Activated CD4-positive, alpha-beta T cell treated with anti-CD3 and anti-CD28 coated beads for 48 hours (primary cell): ENCODE measurements around the gene TMEM198.

ENCODE experiments used
- DNase-seq: peaks from one replicate; pipeline ENCODE4 v3.0.0-alpha.2; 2020

The TMEM198 gene

DNA sequence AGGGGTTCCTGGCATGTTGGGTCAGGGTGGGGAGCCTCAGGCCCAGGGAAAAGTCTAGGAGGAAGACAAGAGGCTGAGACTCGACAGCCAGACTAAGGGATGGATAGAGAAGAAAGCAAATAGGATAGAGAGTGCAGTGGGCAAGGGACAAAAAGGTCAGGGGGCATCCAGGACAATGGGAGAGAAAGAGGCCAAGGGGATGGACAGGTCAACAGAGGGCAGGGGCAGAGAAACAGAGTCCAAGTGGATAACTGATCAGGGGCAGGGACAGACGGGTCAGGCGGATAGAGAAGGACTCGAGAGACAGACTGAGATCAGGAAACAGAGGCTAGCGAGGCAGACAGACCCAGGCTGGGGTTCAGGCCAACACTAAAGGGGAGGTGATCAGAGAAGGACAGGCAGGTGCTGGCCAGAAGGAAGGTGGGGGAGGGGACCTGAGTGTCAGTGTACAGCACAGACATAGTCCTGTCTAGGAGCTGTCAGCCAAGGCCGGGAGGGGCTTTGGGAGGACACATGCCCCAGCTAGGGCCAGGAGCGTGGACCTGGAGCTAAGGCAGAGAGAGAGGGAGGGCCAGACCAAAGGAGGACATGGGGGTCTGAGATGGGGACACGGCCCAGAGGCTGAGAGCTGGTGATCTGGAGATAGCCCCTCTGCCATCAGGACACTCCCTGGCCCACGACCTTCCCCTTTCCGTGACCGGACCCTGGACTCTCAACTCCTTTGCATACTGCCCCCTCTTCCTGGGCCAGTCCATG, 17.3 kb upstream of the TMEM198 start:
- DNase-seq = no peak

DNA sequence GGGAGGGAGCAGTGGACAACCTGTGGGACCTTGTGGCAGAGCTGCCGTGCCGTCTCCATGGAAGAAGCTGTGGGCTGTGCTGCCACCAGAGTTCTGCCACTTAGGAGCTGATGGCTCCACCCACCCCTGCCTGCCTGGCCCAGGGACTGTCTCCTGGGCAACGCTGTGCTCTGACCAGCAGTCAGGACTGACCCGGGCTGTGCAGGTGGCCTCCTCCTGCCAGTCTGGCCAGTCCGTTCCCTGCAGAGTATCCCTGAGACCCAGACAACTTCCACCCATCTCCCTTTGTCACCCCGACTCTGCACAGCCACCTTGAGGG, 16.8 kb upstream of the TMEM198 start:
- DNase-seq = no peak

DNA sequence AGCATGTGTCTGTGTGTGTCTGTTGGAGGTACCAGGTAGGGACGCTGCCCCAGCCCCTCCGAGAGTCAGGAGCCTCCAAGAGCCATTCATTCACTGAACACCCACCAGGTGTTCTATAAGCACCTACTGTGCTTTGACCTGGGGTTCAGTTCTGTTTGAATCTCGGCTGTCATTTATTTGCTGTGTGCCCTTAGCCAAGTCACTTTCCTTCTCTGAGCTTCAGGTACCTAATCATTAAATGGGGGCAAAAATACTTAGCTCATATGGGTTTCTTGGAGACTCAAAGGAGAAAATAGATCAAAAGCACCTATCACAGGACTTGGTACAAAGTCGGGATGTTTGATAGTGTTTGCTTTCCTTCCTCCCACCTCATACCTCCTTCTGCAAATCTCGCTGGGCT, 16.4 kb upstream of the TMEM198 start:
- DNase-seq = no peak

DNA sequence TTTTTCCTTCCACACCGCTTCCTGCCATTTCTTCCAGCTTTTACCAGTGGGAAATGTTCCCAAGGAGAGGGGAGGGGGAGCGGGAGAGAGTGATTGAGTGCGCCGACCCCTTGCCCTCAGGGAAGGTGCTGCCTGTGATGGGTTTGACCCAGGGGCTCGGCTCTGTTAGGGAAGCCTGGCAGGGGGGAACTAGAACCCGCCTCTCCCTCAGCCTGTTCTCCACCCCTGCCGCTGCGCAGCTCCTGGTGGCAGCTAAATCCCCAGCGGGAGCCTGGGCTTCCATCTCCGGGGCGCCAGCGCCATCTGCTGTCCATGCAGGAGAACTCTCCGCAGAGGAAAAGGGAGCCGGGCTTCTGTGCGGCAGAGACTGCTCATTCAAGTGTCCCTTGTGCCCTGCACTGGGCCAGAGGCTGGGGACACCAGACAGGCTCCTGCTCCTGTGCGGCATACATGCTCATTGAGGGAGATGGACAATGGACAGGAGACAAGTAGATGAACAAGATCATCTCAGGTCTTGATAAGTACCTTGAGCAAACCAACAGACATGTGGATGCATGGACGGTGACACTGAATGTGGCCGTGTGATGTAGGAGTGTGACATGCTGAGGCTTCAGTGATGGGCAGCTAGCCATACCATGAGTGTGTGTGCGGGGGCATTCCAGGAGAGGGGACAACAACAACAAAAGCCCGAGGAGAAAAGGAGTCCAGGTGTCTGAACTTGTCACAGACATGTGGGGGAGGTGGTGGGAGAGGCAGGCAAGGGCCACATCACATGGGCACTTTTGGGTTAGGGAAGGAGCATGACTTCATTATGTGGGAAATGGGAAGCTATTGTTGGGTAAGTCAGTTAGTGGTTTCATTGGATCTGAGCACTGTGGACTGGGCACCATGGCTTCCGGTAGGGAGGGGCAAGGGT, 13.5 kb upstream of the TMEM198 start:
- DNase-seq = peak; percentile 92

DNA sequence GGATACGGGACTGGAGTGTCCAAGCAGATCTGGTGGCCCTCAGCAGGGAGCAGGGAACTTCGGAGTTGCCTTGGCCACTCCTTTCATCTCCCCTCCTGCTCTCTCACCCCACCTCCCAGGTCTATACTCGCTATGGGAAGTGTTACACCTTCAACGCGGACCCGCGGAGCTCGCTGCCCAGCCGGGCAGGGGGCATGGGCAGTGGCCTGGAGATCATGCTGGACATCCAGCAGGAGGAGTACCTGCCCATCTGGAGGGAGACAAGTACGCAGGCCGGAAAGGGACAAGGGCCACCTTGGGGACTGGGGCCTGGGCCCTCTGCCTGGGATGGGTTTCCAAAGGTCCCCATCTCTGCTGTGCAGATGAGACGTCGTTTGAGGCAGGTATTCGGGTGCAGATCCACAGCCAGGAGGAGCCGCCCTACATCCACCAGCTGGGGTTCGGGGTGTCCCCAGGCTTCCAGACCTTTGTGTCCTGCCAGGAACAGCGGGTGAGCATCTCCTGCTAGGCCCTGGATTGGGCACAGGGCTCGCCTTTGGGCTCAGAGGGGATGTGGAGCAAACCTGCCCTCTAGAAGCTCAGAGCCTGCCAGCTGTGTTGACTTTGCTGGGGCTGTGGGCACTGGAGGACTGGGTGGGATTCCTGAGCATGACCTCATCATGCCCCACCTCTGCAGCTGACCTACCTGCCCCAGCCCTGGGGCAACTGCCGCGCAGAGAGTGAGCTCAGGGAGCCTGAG, 12.0 kb upstream of the TMEM198 start:
- no peak for DNase-seq

DNA sequence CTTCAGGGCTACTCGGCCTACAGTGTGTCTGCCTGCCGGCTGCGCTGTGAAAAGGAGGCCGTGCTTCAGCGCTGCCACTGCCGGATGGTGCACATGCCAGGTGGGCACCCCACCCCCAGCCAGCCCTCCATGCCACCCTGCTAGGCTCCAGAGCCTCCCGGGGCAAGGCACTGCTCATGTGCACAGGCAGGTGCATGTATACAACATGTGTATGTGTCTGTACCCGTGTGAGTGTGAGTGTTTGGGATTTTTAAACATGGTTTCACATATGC, 11.5 kb upstream of the TMEM198 start:
- no peak for DNase-seq

DNA sequence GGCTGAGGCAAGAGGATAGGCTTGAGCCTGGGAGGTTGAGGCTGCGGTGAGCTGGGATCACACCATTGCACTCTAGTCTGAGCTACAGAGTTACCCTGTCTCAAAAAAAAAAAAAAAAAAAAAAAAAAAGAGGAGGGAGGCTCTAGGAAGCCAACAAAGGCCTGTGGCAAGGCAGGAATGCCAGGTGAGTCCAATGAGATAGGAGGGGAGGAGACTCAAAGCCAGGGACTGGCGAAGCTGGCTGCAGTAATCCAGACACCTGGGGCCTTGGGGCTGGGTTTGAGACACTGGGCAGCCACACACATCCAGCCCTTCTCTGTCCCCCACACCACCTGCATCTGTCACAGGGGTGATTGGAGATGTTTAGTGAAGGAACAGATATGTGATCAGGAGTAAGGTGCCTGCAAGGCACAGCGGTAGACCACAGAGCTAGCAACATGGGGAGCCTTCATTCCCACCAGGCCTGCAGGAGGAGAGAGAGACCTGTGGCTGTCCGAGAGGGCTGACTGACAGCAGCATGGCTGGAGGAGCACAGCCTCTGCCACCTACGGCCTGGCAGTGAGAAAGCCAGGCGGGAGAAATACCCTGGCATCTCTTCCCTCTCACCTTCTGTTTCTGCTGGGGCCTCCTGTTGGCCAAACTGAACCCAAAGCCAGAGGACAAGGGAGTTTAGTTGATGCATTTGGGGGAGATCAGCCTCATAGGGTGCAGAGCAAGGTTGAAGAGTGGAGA, 9.7 kb upstream of the TMEM198 start:
- DNase-seq = no peak

DNA sequence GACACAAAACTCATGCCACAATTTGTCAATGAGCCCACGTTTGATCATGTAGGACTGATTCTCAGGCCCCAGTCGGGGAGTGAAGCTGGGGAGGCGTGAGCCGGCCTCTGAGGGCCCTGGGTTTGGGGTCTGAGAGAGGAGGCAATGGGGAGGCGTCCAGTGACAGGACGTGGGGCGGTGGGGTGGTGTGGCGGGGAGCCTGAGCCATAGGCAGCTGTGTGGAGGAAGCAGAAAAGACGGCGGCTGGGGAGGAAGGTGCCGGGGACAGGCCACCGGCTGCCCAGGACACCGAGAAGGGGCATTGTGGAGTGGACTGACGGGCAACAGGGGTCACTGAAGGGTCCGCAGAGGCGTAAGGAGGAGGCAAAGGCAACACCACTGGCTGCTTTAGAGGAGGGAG, 7.4 kb upstream of the TMEM198 start:
- DNase-seq = no peak

DNA sequence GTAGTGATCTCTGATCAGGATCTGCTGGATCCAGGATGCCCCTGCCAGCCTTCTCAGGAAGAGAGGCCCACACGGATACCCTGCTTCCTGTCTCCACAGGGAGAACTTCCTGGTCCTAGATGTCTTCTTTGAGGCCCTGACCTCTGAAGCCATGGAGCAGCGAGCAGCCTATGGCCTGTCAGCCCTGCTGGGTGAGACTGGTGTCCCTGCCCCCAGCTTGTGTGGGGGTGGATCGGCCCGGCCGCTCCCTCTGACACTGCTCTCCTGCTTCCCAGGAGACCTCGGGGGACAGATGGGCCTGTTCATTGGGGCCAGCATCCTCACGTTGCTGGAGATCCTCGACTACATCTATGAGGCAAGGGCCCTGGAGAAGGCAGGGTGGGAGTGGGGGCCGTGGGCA, 6.9 kb upstream of the TMEM198 start:
- DNase-seq = no peak

DNA sequence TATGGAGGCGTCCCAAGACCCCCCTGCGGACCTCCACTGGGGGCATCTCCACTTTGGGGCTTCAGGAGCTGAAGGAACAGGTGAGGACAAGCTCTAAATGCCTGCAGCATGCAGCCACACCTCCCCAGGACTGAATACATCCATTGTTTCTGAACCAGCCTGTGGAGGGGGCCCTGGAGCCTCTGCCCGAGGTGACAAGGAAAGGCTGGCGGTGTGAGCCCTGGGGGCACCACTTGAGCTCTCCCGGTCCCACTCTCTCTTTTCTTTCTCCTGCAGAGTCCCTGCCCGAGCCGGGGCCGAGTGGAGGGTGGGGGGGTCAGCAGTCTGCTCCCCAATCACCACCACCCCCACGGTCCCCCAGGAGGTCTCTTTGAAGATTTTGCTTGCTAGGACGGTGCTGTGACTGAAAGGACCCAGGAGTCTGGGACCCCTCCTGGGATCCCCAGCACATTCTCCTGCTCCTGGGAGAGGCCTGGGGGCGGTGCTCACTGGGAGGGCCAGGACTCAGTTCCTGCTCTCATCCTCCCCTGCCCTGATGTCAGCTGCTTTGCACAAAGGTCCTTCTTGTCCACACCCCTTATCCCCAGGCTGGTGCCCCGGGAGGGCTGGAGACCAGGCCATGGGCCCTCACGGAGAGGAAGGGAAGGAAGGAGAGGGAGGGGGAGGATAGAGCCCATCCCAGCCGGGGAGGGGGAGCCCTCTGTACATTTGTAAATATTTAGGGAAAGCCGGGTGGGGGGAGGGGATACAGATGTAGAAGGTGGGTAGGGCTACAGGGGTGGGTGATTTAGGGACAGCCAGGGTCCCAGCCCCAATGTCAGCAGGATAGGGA, 6.0 kb upstream of the TMEM198 start:
- DNase-seq = no peak

DNA sequence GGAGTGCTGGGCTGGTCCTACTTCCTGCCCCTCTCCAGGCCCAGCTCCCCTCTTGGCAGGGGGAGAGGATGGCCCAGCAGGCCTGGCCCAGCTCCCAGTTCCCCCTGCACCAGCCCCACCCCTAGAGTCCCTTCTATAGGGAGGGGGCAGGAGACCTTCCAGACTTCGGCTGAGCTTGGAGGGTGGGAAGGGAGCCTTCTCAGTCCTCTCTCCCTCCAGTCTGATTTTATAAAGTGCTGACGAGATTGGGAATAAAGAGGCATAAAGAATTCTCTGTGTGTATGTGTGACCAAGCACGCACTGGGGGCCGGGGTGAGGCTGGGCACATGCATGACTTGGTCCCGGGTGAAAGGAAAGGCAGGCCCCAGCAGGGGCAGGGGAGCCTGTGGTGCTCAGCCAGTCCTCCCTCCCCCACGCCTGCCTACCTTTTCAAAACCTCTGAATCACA, 5.3 kb upstream of the TMEM198 start:
- no peak for DNase-seq

DNA sequence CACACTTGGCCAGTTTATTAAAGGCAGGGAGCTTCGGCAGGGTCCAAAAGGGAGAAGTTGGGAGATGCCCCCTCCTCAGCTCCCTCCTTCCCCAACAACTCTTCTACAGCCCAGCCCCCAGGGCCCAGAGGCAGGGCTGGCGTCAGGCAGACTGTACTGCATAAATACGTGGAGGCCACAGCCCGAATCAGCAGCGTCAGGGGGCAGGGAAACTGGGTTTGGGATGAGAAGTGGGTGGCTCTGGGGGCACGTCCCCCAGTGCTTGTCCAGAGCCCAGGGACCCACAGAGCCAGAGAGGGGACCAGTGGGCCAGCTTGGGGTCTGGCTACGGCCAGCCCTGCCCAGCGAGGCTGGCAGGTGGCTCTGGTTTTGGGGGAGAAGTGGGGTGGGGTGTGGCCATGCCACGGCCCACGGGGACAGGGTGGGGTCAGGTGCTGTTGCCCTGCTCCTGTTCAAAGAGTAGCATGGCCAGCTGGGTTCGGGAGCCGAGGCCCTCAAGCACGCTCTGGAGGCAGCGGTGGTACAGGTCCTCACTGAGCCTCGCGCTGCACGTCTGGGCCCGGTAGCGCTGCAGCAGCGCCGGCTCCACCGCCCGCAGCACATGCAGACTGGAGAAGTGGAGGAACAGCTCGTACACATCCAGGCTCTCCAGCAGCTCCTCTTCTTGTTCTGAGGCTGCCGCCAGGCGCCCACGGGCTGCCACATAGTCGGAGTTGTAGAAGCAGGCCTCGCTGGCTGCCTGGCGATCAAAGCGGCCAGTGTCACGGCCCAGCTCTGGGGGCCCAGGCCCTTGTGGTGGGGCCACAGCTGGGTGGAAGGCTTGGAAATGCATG, 4.7 kb upstream of the TMEM198 start:
- no peak for DNase-seq

DNA sequence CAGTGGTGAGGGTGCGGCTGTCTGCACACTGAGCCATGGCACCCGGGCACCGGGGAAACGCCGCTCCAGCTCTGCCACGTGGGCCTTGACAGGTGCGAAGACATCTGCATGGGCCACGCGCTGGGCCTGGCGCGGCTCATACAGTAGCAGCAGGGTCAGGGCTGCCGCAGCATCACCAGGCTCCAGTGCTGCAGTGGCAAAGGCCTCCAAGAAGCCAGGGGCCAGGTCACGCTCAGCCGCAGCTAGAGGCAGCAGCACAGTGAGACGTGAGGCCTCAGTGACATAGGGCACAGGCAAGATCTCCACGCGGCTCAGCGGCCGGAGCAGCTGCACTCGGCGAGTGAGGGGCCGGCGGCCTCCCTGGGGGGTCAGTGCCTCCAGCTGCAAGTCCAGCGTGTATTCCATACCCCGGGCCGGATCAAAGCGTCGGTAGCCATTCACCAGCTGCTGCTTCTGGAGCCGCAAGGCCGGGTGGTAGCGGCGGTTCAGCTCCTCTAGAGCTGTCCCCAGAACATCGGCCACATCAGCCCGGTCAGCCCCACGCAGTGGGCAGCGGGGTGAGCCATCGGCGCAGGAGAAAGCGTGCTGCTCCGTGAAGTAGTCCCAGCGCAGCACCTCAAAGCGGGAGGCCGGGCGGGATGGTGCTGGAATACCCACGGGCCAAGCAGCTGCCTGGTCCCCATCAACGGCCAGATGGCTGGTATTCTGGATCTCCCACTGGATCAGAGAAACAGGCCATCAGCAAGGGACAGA, 3.7 kb upstream of the TMEM198 start:
- no peak for DNase-seq

DNA sequence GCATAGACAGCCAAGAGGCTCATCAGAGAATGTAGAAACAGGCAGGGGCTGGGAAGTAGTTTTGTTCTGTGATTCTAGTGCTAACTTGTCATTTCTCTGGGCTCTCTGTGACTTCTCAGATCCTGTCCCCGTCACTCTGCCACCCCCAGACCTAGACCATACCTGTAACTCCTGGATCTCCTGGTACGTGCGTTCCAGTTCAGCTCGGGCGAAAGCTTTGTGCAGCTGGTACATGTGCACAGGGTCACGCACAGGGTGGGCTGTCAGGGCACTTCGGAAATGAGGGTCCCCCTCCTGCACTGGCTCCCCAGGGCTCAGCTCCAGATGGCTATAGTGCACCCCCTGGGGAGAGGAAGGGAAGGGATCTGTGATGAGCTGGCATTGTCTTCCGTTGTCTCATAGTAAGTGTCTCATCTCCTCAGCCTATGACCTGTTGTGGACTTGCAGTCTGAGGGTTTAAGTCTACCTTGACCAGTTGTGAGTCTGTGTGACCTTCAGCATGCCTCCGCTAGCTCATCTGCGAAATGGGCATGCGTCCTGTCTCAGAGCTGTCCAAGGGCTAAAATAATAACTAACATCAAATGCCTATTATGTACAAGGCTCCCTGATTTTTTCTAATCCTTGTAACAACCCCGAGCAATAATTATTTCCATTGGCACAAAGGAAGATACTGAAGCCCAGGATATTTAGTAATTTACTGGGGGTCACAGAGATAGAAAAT, 2.9 kb upstream of the TMEM198 start:
- no peak for DNase-seq

DNA sequence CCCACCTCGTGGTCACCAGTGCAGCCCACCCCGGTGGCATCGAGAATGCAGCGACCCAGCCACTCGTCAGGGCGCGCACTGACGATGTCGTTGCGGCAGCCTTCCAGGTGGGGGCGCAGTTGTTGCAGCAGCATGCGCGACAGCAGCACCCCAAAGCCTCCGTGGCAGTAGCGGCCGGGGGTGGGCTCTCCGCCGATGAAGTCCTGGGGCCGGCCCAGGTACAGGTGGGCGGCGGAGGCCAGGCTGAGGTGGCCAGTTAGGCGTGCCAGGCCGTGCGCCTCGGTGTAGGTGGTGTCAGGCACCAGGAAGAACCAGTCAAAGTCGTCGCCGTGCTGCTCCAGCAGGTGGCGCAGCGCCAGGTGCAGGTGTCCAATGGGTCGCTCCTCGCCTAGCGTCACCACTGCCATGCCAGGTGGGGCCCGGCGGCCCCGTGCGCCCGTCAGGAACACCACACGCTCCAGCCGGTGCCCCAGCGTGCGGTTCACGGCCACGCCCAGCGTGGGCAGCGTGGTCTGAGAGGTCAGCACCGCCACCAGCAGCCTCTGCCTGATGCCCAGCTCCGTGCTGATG, 2.1 kb upstream of the TMEM198 start:
- peak; percentile 93 for DNase-seq

DNA sequence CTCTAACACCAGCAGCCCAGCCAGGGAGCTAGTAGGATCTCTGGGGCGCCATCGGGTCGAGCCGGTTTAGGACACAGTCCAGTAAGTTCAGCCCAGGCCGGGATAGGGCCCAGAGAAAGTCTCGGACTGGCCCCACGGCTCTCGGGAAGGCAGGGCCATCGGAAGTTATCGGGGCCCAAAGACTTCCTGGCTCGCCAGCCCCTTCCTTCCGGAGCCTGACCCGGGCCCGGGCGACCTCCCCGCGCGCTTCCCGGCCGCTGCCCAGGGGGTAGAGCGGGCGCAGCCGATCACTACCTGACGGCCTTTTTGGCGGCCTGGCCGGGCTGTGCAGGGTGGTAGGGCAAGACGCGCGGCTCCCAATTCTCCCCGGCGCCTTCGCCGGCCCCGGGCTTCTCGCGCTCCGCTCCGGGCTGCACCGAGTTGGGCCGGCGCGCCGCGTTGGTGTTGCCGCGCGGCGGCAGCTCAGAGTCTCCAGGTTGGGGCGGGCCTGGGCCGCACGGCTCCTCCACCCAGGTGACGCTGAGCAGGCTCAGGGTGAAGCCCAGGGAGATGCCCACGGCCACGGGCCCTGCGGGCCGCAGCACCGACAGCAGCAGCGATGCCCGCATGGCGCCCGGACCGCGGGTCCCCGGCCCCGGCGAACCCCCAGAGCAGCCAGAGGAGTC, 765 bp upstream of the TMEM198 start:
- DNase-seq = no peak

DNA sequence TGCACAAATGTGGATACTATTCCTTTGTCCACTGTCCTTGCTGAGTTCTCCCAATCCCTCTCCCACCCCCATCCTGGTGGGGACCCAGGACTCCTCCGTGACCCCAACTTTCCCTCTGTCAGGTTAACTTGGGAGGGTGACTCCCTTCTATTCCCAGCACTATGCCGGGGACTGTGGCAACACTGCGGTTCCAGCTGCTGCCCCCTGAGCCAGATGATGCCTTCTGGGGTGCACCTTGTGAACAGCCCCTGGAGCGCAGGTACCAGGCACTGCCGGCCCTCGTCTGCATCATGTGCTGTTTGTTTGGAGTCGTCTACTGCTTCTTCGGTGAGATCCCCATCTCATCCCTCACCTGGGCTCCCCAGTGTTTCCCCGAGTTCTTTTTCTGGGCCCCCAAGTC, 739 bp downstream of the TMEM198 start:
- DNase-seq = no peak

DNA sequence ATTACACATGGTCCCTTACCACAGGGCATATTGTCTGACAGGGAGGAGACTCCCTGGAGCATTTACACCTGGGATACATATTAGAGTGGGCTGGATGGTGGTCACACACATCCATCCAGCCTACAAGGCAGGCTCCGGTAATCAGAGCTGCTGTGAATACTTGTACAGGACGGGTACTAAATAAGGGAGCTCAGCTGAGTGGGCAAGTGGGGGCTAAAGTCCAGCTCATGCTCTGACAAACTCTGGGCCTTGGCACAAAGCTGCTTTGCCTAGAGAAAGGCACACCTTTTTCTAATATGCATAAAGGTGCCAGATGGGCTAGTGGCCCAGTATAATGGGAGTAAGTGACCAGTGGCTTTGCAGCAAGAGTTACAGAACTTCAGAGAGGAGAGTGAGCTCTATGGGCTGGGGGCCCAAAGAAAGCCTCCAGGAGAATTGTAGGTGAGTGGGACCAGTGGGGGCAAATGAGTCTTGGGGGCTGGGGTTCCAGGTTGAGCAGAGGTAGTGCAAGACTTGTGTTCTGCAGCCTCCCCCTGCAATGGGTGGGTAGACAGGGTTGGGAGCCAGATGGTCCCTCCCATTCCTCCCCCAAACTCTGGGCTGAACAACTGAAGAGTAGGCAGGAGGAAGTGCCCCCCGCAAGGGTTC, 1.6 kb downstream of the TMEM198 start:
- no peak for DNase-seq
